ENCODE data around the gene HIGD2A. TPM values are rescaled to one million over a fixed set of nuclear protein-coding genes. Genes with fewer than 3 reads are reported as not detected.

HIGD2A gene
- total RNA-seq, 2 donors from 2014 or later = 66.9 to 90.4 TPM

DNA sequence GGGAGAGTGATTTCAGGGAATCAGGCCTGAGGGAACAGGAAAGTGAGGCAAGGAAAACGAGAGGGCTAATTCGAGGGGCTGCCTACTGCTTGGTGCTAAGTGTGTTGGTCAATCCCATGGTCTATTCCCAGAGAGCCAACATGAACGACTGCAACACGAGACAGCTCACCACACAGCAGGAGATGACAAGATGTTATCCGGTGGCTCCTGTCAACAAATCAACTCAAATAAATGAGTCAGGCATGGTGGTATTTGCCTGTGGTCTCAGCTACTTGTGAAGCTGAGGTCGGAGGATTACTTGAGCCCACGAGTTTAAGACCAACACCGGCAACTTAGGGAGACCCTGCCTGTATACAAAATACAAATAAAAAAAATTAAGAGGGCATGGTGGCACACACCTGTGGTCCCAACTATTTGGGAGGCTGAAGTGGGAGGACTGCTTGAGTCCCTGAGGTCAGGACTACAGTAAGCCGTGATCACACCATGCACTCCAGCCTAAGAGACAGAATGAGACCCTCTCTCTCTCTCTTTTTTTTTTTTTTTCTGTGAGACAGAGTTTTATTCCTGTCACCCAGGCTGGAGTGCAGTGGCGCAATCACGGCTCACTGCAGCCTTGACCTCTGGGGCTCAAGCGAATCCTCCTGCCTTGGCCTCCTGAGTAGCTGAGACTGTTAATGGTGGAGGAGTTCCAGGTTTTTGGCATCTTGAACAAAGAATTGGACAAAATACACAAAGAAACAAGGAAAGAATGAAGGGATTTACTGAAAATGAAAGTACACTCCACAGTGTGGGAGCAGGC is 50.6 kb downstream of the HIGD2A start:
- no peak for DNase-seq (ENCODE audit: low spot score)
- intact Hi-C loops (cut with DNase I) = no loop called here

Small RNAs within 50 kb of the gene (microRNA-seq; reads per million reads assigned to microRNA genes)
- 6.8 to 13.6 reads per million in 2 donors for gene MIR1271 (ENCODE audit: borderline microRNAs expressed in 2 of 2)

Other genes starting within 250 kb of the HIGD2A start
- gene SIMC1, start 150.3 kb upstream of the HIGD2A start, total RNA-seq = 10 to 100 TPM in 1 of 2 donors, 1 to 10 TPM in 1; 8.3 to 10.9 TPM
- 10 to 100 TPM; 80.9 to 90.2 TPM for gene KIAA1191, start 27.0 kb upstream of the HIGD2A start, total RNA-seq
- 10 to 100 TPM; 12.4 to 15.2 TPM for gene ARL10, start 23.3 kb upstream of the HIGD2A start, total RNA-seq
- 10 to 100 TPM; 17.5 to 18.1 TPM for gene NOP16, start 153 bp upstream of the HIGD2A start, total RNA-seq
- gene CLTB, start 27.8 kb downstream of the HIGD2A start, total RNA-seq = 100 to 1,000 TPM; 147 to 179 TPM
- gene FAF2, start 59.6 kb downstream of the HIGD2A start, total RNA-seq = 10 to 100 TPM; 27.3 to 27.7 TPM
- gene RNF44, start 148.7 kb downstream of the HIGD2A start, total RNA-seq = 10 to 100 TPM; 16.2 to 16.6 TPM
- under 1 TPM in 1 of 2 donors, not detected in 1; 0.14 TPM for gene CDHR2, start 160.6 kb downstream of the HIGD2A start, total RNA-seq
- gene GPRIN1, start 221.4 kb downstream of the HIGD2A start, total RNA-seq = 1 to 10 TPM in 1 of 2 donors, under 1 TPM in 1; 0.37 to 1.1 TPM
- gene SNCB, start 241.8 kb downstream of the HIGD2A start, total RNA-seq = not detected
- not detected for gene EIF4E1B, start 241.9 kb downstream of the HIGD2A start, total RNA-seq

Measured in posterior vena cava (tissue), 2 donors.